Stimulated activated CD4-positive, alpha-beta T cell treated with anti-CD3 and anti-CD28 coated beads, Interleukin-2, amount 100 ng/mL, for 4 hours (primary cell): ENCODE results near the gene CDH22.

ENCODE experiments used
- DNase-seq: peaks from one replicate; pipeline ENCODE4 v3.0.0-alpha.2; 2020; ENCODE audit warnings: low read depth

CDH22 gene

GRCh38 chr20:46214824-46215488 lies 93.3 kb downstream of the CDH22 start:
- no peak for DNase-seq

DNA sequence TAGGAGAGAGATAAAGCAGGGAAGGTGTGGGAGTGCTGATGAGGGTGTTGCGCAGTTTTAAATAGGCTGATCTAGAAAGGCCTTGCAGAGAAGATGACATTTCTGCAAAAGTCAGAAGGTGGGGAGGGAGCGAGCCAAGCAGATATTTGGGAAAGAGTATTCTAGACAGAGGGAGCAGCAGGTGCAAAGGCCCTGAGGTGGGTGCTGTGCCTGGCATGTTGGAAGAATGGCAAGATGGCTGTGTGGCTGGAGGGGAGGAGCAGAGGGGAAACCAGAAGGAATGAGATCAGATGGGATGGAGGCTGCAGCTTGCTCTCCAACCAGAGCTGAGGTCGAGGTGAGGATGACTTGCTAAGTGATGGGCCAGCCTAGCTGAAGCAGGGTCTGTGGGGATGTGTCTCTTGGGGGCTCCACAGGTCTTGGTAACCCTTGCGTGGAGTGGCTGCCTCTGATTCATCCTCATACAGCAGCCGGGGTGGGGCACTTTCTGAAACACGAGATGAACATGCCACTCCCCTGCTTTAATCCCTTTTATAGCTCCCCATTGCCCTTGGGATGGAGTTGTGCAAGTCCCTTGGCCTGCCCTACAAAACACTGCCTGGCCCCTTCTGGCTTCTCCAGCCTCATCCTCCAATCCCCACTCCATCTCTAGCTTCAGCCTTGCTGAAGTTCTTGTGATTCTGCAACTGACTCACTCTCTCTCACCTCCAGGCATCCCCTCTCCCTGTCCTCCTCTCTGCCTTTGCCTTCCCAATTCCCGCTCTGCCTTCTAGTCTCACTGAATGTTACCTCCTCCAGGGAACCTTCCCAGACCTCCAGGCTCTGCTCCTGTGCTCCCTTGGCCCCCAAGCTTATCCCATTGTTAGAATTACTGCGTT lies 94.1 kb downstream of the CDH22 start:
- DNase-seq = no peak

DNA sequence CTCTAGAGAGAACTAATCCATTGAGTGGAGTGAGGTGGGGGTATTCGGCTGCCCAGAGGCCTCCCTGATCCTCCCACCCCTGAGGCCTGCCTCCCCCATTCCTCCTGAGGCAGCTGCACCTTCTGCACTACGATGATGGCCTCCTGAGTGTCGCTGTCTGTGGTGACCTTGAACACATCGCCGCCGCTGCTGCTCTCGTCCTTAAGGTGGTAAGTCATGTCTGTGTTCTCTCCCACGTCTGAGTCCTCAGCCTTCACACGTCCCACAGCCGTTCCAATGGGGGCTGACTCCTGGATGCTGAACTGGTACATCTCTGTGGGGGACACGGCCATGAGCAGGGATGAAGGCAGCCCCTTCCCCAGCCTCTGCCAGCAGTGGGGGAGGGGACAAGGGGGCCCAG lies 95.4 kb downstream of the CDH22 start:
- no peak for DNase-seq

DNA sequence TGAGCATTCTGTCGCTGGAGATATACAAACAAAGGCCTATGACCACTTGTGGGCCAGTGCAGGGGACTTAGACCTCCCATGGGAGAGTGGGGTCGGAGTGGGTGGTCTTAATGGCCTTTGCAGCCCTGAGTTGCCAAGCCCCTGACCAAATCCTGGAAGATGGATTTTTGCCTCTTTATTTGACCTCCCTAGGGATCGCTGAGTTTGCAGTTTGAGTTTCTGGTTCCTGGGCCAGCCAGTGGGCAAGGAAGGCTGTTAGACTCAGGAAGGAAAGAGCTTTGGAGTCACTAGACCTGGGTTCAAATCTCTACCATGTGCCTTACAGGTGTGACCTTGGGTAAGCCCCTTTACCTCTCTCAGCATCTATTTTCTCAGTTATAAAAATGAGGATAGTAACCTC lies 96.0 kb downstream of the CDH22 start:
- DNase-seq = no peak

DNA sequence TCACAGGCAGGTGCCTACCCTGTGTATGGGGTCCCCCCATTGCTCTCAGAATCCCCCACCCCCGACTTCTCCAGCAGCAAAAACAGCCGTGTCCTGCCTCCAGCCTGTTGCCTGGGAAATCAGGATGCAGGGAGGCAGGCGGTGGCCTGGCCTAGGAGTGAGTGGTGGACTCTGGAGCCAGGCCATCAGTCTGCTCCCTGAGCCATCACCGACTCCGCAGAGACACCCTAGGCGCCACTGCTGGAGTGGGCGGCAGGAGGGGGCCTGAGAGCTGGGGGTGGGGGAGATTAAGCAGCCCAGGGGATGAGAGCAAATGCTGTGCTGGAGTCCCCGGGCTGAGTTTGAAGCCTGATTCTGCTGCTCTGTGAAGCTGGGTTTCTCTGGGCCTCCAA lies 97.0 kb downstream of the CDH22 start:
- DNase-seq = no peak

- no peak for DNase-seq
Measured at GRCh38 chr20:46210672-46211330, 97.5 kb downstream of the CDH22 start.

GRCh38 chr20:46209930-46210671 lies 98.2 kb downstream of the CDH22 start:
- DNase-seq = no peak

DNA sequence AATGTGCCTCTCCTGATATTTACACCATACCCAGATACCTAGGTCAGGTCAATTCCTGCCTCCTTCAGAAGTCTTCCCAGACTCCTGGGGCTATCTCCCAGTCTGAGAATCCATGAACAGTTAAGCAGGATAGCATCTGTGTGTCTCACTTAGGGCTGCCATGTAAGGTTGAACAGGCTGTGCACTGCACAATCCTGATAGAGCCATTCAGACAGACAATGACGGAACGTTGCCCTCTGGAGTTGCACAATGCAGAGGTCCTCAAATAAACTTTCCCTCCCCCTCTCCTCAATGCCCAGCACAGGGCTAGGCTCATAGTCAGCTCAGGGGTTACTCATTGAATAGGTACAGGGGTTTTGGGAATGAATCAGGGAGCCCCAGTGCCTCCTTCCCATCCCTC lies 100.5 kb downstream of the CDH22 start:
- DNase-seq = no peak

DNA sequence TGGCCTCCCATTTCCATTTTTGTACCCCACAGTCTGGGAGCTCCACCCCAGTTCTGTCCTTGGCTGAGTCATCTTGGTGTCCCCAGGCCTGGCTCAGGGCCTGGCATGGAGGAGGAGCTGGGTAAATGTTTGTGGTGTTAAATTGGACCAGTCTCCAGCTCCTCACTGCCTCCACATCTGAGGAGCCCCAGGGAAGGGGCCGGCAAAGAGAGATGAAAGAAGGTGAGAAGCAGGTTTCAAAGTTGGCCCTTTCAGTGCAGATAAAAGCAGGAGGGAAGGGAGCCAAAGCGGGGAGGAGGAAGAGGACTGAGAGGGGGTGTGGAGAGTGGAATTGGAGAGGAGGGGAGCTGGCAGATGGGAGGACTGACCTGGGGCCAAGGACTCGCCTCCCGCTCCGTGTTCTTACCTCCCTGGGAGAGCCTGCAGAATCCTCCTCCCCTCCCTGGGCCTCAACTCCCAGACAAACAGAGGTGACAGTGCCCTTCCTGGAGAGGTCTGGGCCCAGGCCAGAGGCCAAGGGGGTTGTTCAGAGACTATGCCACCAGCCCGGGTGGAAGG lies 101.2 kb downstream of the CDH22 start:
- no peak for DNase-seq

- no peak for DNase-seq
Measured at GRCh38 chr20:46206025-46206424, 102.3 kb downstream of the CDH22 start.

- no peak for DNase-seq
Measured at GRCh38 chr20:46205349-46205748, 102.9 kb downstream of the CDH22 start.

- no peak for DNase-seq
Measured at GRCh38 chr20:46204594-46205186, 103.6 kb downstream of the CDH22 start.

DNA sequence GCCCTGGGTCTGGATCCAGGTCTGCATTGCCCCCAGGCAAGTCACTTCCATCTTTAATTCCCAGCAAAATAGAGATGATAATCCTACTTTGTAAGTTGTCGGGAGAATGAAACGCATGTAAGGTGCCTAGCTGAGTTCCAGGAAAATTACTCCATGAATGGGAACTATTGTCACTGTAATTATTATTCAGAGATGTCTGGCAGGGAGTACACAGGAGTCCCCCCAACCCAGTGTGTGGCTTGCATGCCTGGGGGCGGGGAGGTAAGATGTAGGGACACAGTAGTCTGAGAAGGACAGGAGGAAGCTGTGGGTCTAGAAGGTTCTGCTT lies 104.8 kb downstream of the CDH22 start:
- DNase-seq = no peak

DNA sequence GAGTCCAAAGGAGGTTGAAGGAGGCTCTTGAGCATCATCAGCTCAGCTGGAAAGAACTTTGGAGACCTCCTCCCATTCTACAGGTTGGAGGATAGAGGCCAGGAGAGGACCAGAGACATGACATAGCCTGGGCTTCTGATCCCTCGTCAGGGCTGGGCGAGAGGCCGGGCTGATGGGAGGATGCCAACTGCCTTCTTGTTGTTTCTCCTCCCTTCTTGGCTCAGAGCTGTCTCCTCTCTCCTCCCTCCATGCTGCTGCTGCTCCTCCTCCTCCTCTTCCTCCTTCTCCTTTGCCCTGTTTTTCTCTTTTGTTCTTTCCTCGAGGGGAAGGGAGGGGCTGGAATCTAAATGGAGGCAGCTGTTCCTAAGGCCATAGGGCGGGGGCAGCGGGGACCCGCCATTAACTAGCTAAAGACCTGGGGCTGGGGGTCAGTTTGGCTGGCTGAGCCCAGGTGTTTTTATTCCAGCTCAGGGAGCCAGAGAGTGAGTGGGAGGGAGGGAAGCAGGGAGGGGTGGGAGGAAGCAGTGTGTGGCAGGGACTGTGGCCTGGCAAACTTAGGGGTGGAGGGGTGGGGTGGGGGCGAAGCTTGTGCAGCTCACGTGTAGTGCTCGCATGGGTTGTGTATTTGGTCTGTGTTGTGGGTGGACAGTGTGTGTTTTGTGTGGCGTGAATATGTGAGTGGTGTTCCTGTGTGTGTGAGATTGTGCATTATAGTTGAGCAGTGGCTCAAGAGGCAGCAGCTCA lies 105.4 kb downstream of the CDH22 start:
- no peak for DNase-seq

DNA sequence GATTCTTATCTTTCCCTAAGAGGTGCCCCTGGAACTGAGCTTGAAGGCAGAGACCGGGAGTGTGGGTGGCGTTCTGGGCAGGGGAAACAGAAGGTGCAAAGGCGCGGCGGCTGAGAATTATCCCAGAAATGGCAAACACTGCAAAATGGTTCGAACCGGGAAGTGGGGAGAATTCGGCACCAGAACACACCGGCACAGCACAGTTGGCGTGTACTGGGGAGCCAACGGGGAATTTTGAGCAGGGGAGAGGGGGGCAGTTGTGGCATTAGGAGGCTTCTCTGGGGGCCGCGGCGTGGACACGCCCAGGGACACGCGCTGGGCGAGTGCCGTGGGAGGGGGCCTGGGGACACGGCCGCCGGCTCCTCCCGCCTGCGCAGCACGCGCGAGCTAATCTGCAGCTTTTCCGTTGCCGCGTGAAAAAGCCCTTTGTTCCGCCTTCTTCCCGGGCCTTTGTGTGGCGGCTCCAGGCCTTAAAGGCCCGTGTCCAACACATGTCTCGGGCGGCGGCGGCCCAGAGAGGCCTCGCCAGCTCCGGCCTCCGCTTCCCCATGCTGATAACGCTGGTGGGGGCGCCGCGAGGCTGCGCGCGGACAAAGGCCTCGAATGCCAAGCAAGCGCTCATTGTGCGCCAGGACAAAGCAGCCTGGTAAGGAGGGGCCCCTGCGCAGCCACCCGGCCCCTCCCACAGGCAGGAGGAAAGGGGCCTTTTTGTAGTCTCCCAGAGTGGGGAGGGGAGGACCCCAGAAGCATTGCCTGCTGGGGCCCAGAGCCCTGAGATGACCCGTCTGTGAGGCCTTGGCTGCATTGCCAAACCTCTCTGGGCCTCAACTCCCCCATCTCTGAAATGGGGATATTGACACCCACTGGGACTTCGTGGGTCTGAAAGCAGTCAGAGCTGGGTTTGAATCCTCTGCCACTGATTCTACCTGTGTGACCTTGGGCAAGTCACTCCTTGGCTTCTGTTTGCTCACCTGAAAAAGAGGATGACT lies 107.4 kb downstream of the CDH22 start:
- DNase-seq = no peak

DNA sequence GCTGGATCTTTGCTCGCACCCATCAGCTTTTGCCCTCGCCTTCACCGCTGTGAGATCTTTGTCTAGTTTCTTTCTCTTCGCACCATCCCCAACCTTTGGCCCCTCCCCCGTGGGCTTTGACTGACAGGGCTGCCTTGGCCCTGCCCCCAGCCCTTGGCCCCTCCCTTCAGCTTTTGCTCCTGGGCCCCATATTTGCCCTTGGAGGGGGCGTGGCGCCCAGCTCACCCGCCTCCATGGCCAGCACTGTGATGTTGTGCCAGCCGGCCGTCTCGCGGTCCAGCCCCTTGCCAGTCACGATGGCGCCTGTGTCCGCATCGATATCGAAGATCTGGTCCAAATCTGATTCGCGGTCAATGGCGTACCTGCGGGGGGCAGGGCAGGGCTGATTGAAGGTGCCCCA lies 109.1 kb downstream of the CDH22 start:
- DNase-seq = no peak

- DNase-seq = no peak
Measured at GRCh38 chr20:46196990-46197389, 111.3 kb downstream of the CDH22 start.

DNA sequence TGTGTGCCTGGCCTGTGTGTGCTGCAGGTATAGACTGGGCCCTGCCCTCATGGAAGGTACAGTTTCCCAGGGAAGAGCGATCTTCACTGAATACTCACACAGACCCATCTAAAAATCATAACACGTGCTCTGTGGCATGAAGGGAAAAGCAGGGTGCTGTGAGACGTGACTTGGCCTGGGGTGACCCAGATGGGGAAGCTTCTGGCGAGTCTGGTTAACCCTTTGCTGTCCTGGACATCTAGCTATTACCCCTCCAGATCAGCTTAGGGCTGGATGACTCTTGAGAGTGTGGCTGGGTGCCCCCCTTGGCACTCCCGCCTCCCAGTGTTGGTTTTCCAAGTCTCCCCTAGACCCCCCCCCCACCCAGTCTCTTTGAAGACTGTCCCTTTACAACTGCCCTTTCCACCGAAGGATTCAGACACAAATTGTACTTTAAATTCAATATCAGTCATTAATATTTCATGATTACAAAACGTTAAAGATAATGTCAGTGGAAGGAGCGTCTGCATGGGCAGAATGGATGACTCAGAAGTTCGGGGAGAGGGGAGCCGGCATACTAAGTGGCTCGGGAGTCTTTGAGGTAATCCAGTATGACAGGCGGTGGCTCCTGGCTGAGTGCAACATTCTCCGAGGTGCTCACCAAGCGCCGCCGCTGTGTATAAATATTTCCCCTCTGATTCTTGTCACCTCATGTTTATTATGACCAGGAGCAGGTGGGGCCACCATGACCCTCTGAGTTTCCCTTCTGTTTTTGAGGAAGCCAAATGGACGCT lies 112.8 kb downstream of the CDH22 start:
- no peak for DNase-seq

GRCh38 chr20:46194409-46194808 lies 113.9 kb downstream of the CDH22 start:
- no peak for DNase-seq
